Thyroid gland (tissue), 4 donors: ENCODE data around the gene PCDH12. TPM values are rescaled to one million over a fixed set of nuclear protein-coding genes. Genes with fewer than 3 reads are reported as not detected.
A peak's percentile ranks its signal among the peaks of the same experiment; 100 is the strongest.

Source experiments
- DNase-seq, 2 donors: peaks; one replicate each; pipeline ENCODE4 v3.0.0-alpha.2; 2019
- H3K27ac ChIP-seq, 3 donors: fragments of 200-600 bp; sonication (generic); 1 replicate in 2 of 3; 2 replicates in 1 of 3; pipeline ENCODE4 v1.5.1; 2016 to 2019; ENCODE audit warnings: mild to moderate bottlenecking in 1 of 3, moderate library complexity in 1 of 3
- H3K27me3 ChIP-seq: fragments of 200-600 bp; sonication (generic); one replicate; pipeline ENCODE4 v1.5.1; 2019
- H3K36me3 ChIP-seq, 2 donors: fragments of 200-600 bp; sonication (generic); one replicate each; pipeline ENCODE4 v1.5.1; 2016 to 2019
- H3K4me1 ChIP-seq, 2 donors: fragments of 200-600 bp; sonication (generic); one replicate each; pipeline ENCODE4 v1.5.1; 2017 to 2019
- H3K4me3 ChIP-seq, 3 donors: fragments of 200-600 bp; sonication (generic); replicated peaks in 1 of 3; 1 replicate in 2 of 3; 2 replicates in 1 of 3; pipeline ENCODE4 v1.5.1; 2016; ENCODE audit warnings: mild to moderate bottlenecking in 1 of 3
- H3K9me3 ChIP-seq: fragments of 200-600 bp; sonication (generic); one replicate; pipeline ENCODE4 v1.5.1; 2017
- POLR2A ChIP-seq, 2 donors: fragments of 450-650 bp; IDR thresholded peaks; one replicate each; pipeline ENCODE4 v1.6.1; 2017; ENCODE audit warnings: antibody characterized with exemption in 2 of 2, mild to moderate bottlenecking in 2 of 2, moderate library complexity in 1 of 2
- WGBS, 2 donors: methylation state at CpG; one replicate each; pipeline ENCODE4 v1.1.5; 2017; 5-methylcytosine and 5-hydroxymethylcytosine counted together
- intact Hi-C: fragments of 100-400 bp; cut with DNase I; formaldehyde crosslinking; loops from one replicate; pipeline ENCODE4 v1.15.1; 2023
- total RNA-seq, 4 donors: library from RNA; depleted of rRNA; stranded (reverse); fragments of >200 nt; gene quantifications; one replicate each; pipeline ENCODE4 v1.2.3, GENCODE V29; 2016
- TF ChIP-seq, protein P1 (sequence below), 6 experiments: fragments of 200-600 bp in 3 of 6; fragments of 450-650 bp in 3 of 6; sonication (generic) in 3 of 6; IDR thresholded peaks; one replicate each; pipeline ENCODE4 v1.5.1; 2016 to 2019; ENCODE audit warnings: antibody characterized with exemption in 6 of 6, mild to moderate bottlenecking in 2 of 6, inconsistent platforms in 1 of 6, moderate library complexity in 1 of 6

PCDH12 gene
- total RNA-seq, 4 donors from 2014 or later = 7.7 to 23.2 (median 8.0) TPM

DNA sequence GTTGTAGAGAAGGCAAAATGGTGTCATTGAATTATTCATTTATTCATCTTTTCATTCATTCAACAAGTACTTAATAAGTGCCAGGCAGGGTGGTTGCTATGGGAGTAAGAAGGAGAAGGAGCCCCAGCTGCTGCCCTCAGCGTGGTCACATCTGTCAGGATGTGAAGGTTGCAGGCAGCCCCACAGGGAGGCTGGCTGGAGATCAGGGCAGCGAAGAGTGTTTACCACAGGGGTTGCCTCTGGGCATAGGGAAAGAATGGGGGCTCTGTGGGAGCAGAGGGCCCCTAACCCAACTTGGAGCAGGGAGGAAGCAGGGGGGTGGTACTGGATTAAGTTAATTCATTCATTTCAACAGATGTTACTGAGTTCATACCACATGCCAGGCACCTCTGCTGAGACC is 6.0 kb downstream of the PCDH12 start:
- TF ChIP-seq, protein P1, sequence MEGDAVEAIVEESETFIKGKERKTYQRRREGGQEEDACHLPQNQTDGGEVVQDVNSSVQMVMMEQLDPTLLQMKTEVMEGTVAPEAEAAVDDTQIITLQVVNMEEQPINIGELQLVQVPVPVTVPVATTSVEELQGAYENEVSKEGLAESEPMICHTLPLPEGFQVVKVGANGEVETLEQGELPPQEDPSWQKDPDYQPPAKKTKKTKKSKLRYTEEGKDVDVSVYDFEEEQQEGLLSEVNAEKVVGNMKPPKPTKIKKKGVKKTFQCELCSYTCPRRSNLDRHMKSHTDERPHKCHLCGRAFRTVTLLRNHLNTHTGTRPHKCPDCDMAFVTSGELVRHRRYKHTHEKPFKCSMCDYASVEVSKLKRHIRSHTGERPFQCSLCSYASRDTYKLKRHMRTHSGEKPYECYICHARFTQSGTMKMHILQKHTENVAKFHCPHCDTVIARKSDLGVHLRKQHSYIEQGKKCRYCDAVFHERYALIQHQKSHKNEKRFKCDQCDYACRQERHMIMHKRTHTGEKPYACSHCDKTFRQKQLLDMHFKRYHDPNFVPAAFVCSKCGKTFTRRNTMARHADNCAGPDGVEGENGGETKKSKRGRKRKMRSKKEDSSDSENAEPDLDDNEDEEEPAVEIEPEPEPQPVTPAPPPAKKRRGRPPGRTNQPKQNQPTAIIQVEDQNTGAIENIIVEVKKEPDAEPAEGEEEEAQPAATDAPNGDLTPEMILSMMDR (IDR thresholded peaks at IDR 0.05) = no peak
- no peak for TF ChIP-seq POLR2A (IDR thresholded peaks at IDR 0.05)
- 73 to 79% methylated on average over 2 of the region's 2 CpGs for WGBS, 2 donors
- Histone ChIP-seq H3K4me3 (no peak overlapping the region), H3K27ac (peak overlapping the region in 1 of 3 donors; percentile 5), H3K36me3 (no peaks in the 10 kb centered on the region), H3K4me1 (peaks cover 0 to 5% of the 10 kb centered on the region in 2 donors), H3K27me3 (no peaks in the 10 kb centered on the region), H3K9me3 (no peaks in the 10 kb centered on the region)
- DNase-seq = no peak
- intact Hi-C loops = loop anchor here (10.0 kb wide), 1 partner anchor 67 kb away; no protein-coding TSS in a partner anchor

DNA sequence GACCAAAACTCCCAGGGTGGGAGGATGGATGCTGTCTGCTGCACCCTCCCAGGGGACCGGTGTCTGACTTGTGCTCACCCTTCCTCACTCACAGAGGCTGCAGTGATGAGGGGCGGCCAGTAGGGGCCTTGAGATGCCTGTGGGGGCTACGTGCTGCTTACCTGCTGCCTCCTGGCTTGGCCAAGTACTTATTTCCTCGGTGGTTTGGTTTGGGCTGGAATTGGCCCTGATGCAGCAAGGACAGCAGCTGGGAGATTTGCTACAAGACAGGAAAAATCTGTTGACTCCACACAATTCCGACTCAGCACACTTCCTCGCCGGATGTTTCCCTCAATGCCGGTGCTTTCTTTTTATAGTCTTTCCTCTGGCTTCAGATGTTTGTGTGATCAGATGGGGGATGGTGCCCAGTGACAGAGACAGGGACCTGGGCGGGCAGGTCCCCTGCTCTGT is 6.6 kb downstream of the PCDH12 start:
- intact Hi-C loops = loop anchor here (10.0 kb wide), 1 partner anchor 67 kb away; no protein-coding TSS in a partner anchor
- Histone ChIP-seq H3K4me3 (no peak overlapping the region), H3K36me3 (no peaks in the 10 kb centered on the region), H3K27ac (peak overlapping the region in 1 of 3 donors; percentile 5), H3K4me1 (peaks cover 0 to 5% of the 10 kb centered on the region in 2 donors), H3K27me3 (no peaks in the 10 kb centered on the region), H3K9me3 (no peaks in the 10 kb centered on the region)
- DNase-seq = no peak
- TF ChIP-seq, protein P1 (IDR thresholded peaks at IDR 0.05) = peak in 1 of 6 experiments; percentile 12
- no peak for TF ChIP-seq POLR2A (IDR thresholded peaks at IDR 0.05)
- 39 to 47% methylated on average over 7 to 9 of the region's 9 CpGs for WGBS, 2 donors

DNA sequence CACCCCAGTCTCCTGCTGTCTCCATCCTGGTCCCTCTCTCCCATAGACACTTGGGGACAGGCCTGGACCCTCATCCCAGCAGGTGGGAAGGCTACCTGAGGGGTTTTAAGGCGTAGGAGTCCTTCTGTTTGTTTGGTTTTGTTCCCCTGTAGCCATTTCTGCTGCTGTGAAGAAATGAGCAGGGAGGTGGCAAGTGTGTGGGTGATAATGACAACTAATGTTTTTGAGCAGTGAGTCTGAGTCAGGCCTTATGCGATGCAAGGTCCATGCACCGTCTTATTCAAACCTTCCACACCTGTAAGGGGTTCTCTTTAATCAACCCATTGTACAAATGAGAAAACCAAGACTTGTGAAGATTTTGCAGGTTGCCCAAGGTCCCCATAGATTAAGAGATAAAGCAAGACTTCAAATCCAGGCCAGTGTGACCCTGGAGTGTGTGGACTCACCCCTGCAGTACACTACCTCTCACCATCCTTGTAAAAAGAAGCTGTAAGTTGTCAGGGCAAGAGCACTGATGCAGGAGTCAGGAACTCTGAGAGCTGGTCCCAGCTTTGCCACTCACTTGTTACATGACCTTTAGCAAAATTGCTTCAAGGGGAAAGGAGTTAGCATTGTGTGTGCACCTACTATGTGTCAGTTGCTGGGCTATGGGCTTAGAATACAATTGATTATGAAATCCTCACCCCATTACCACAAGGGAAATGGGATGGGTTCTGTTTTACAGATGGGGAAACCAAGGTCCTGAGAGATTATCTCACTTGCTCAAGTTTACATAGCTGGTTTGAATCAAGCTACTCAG is 7.6 kb downstream of the PCDH12 start:
- no peak for DNase-seq
- Histone ChIP-seq H3K4me1 (peaks cover 0 to 12% of the 10 kb centered on the region in 2 donors), H3K27me3 (no peaks in the 10 kb centered on the region), H3K27ac (no peak overlapping the region), H3K9me3 (no peaks in the 10 kb centered on the region), H3K4me3 (no peak overlapping the region), H3K36me3 (no peaks in the 10 kb centered on the region)
- intact Hi-C loops = loop anchor here (10.0 kb wide), 1 partner anchor 66 kb away; no protein-coding TSS in a partner anchor
- TF ChIP-seq, protein P1 (IDR thresholded peaks at IDR 0.05) = no peak
- TF ChIP-seq POLR2A (IDR thresholded peaks at IDR 0.05) = no peak
- WGBS, 2 donors = 91 to 96% methylated on average over 3 of the region's 3 CpGs

DNA sequence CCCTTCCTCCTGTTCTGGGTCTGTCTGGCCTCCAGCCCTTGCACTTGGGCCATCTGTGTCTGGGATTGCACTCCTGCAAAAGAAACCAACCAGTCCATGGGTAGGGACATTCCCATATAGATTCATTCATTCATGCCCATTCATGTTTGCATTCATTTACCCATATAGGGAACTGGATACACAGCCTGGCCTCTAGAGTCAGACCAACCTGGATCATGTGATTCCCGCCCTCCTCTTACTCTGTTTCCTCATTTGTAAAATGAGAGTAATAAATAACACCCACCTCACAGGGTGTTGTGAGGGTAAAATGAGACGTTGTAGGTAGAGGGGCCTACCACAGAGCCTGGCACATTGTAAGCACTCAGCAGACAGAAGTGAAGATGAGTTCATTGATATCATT is 8.5 kb downstream of the PCDH12 start:
- Histone ChIP-seq H3K36me3 (no peaks in the 10 kb centered on the region), H3K27ac (no peak overlapping the region), H3K9me3 (no peaks in the 10 kb centered on the region), H3K27me3 (no peaks in the 10 kb centered on the region), H3K4me3 (no peak overlapping the region), H3K4me1 (peaks cover 0 to 13% of the 10 kb centered on the region in 2 donors)
- 83 to 88% methylated on average over 2 of the region's 2 CpGs for WGBS, 2 donors
- no peak for DNase-seq
- intact Hi-C loops = no loop called here
- TF ChIP-seq, protein P1 (IDR thresholded peaks at IDR 0.05) = no peak
- TF ChIP-seq POLR2A (IDR thresholded peaks at IDR 0.05) = no peak

DNA sequence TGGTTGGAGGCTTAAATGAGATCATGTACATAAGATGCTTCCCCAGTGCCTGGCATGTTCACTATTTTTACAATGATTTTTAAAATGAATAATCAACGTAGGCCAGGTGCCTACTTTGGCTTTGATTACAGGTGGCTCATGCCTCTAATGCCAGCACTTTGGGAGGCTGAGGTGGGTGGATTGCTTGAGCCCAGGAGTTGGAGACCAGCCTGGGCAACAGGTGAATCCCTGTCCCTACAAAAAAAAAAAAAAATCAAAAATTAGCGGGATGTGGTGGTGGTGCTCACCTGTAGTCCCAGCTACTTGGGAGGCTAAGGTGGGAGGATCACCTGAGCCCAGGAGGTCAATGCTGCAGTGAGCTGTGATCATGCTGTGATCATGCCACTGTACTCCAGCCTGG is 9.2 kb downstream of the PCDH12 start:
- no peaks in the 10 kb centered on the region for H3K36me3 ChIP-seq
- H3K27me3 ChIP-seq = no peaks in the 10 kb centered on the region
- no peak for TF ChIP-seq POLR2A (IDR thresholded peaks at IDR 0.05)
- TF ChIP-seq, protein P1 (IDR thresholded peaks at IDR 0.05) = no peak
- H3K4me3 ChIP-seq = no peak overlapping the region
- no peak for DNase-seq
- H3K9me3 ChIP-seq = no peaks in the 10 kb centered on the region
- intact Hi-C loops = no loop called here
- H3K27ac ChIP-seq = no peak overlapping the region
- H3K4me1 ChIP-seq = peaks cover 0 to 13% of the 10 kb centered on the region in 2 donors
- 88 to 96% methylated on average over 2 of the region's 2 CpGs for WGBS, 2 donors
